Vein endothelial cell (primary cell): Measurements from ENCODE around the gene CRAT. TPM values are rescaled to one million over a fixed set of nuclear protein-coding genes. Genes with fewer than 3 reads are reported as not detected.

Experiments used
- total RNA-seq: library from RNA; depleted of rRNA; stranded (reverse); fragments of >200 nt; gene quantifications from 2 replicates; pipeline ENCODE4 v1.2.3, GENCODE V29; 2012

CRAT gene
- total RNA-seq = 37.4 and 58.5 TPM in 2 replicates

DNA sequence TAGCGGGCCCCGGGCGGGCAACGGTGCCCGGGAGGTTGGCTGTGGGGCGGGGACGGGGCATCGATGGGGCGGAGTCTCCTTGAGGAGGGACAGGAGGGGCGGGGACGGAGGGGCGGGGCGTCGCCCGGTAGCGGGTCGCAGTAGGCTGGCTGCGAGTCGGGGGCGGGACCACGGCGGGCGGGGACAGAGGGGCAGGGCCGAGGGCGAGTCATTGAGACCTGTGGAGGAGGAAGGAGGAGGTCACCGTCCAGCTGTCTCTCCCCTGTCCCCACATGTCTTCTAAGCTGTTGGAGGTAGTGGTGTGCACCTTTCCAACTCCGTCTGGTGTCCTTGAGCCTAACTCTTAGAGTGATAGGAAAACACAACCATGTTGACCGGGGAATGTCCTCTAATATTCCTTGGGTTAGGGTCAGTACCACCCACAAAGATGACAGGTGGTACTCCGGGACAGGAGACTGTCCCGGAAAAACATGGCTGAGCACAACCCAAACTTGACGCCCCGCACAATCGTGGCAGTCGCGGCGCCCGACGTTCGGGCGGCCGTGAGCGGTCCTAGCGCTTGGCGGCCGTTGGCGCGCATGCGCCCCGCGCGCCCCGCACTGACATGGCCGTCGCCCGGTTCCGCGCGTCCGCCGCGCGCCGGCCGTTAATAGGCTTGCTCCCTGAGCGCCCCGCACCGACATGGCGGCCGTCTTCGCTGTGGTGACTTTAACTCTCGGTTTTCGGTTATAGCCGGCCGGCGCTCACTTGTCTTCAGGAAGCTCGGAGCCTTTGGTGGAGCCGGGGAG, at the start of gene CRAT, which contains the start of gene PTPA:
CRAT (minus strand) TSS at position 54 of the 788 bp plus-strand sequence. CDS start 284 bp downstream, outside the sequence.
PTPA (plus strand) TSS at position 676 of the 788 bp plus-strand sequence. CDS start 186 bp downstream, outside the sequence.

DNA sequence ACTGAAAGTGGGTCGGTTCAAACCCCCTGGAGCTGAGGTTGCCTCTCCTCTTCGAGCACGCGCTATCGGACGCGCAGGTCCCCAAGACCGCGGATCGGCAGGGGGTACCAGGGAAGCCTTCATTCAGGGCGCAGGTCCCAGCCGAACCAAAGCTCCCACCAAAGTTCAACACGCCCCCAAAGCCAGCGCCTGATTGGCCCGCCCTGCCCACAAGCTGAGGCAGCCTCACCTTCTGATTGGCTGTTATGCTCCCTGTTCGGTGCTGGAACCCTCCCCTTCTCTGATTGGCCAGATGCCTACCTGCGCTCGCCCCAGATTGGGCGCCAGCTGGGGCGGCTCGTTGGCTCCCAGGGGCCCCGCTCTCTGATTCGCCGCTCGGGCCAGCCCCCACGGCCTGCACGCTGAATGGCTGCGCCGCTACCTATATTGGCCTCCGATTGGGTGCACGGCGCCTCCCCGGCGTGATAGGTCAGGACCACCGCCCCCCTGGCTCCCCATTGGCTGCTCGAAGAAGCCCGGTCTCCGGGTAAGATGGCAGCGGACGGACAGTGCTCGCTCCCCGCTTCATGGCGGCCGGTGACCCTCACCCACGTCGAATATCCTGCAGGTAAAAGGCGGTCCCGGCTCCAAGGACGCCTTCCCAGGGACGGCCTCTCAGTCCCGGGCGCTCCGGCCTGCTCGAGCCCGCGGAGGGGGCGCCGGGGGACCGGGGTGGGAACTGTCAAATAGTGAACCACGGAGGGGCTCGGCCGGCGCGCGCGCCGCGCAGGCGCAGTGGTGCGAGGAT, 29.8 kb downstream of the CRAT start, which contains the start of gene DOLPP1:
DOLPP1 (plus strand) TSS at position 511 of the 787 bp plus-strand sequence; CDS start at position 532, 21 bp downstream.

Other genes with a start within 250 kb of the CRAT start
- gene KYAT1, start 228.8 kb downstream of the CRAT start, total RNA-seq = 5.7 and 9.5 TPM in 2 replicates
- 149 and 154 TPM in 2 replicates for gene LRRC8A, start 228.7 kb downstream of the CRAT start, total RNA-seq
- 0.19 and 1.3 TPM in 2 replicates for gene PHYHD1, start 189.8 kb downstream of the CRAT start, total RNA-seq
- gene DOLK, start 163.2 kb downstream of the CRAT start, total RNA-seq = 32.4 and 35.6 TPM in 2 replicates
- gene NUP188, start 163.1 kb downstream of the CRAT start, total RNA-seq = 54.9 and 64.4 TPM in 2 replicates
- gene SH3GLB2, start 82.5 kb downstream of the CRAT start, total RNA-seq = 44.0 and 47.4 TPM in 2 replicates
- gene MIGA2, start 74.2 kb downstream of the CRAT start, total RNA-seq = 22.9 and 28.1 TPM in 2 replicates
- gene DOLPP1, start 29.7 kb downstream of the CRAT start, total RNA-seq = 13.1 and 15.0 TPM in 2 replicates
- gene PTPA, start 622 bp upstream of the CRAT start, total RNA-seq = 87.6 and 106 TPM in 2 replicates
- gene IER5L, start 67.5 kb upstream of the CRAT start, total RNA-seq = 9.9 and 16.0 TPM in 2 replicates